DND-41 (cell line): ENCODE measurements around the gene FAM50A.

Source experiments
- ATAC-seq: fragments of 200-7000 bp; cut with Tn5 transposase; 3 replicates; pipeline ENCODE4 v1.9.1; 2021; ENCODE audit warnings: low read depth; ENCODE audit not compliant: insufficient read depth
- DNase-seq: peaks from one replicate; pipeline ENCODE4 v3.0.0-alpha.2; 2020
- H2AFZ ChIP-seq: 2 replicates; pipeline ENCODE4 v1.6.0; 2012; ENCODE audit warnings: low read depth, low read length
- H3K27ac ChIP-seq: 2 replicates; pipeline ENCODE4 v1.5.1; 2012; ENCODE audit warnings: low read length, inconsistent platforms
- H3K27me3 ChIP-seq: fragments of 200-600 bp; sonication (generic); 2 replicates; pipeline ENCODE4 v1.6.0; 2012; ENCODE audit warnings: low read length, mild to moderate bottlenecking, inconsistent platforms; ENCODE audit not compliant: insufficient read depth, poor library complexity
- H3K36me3 ChIP-seq: 2 replicates; pipeline ENCODE4 v1.5.1; 2012; ENCODE audit warnings: low read length, inconsistent platforms; ENCODE audit not compliant: insufficient read depth
- H3K4me1 ChIP-seq: 2 replicates; pipeline ENCODE4 v1.5.1; 2012; ENCODE audit warnings: mild to moderate bottlenecking, low read length; ENCODE audit not compliant: insufficient read depth
- H3K4me2 ChIP-seq: 2 replicates; pipeline ENCODE4 v1.6.0; 2012; ENCODE audit warnings: mild to moderate bottlenecking, moderate library complexity, low read length, inconsistent platforms; ENCODE audit not compliant: insufficient read depth
- H3K4me3 ChIP-seq, 2 experiments: fragments of 200-600 bp in 1 of 2; shearing (Covaris generic) in 1 of 2; 2 replicates each; pipeline ENCODE4 v1.5.1; 2012 to 2016; ENCODE audit warnings: inconsistent platforms in 2 of 2, low read length in 2 of 2, mild to moderate bottlenecking in 2 of 2, low read depth in 1 of 2, moderate library complexity in 1 of 2
- H3K79me2 ChIP-seq: 2 replicates; pipeline ENCODE4 v1.6.0; 2012; ENCODE audit warnings: low read length, inconsistent platforms; ENCODE audit not compliant: insufficient read depth
- H3K9ac ChIP-seq: 2 replicates; pipeline ENCODE4 v1.6.0; 2012; ENCODE audit warnings: low read depth, mild to moderate bottlenecking, inconsistent platforms, low read length, moderate library complexity
- H3K9me3 ChIP-seq: 2 replicates; pipeline ENCODE4 v1.5.1; 2012; ENCODE audit warnings: low read length, moderate library complexity, mild to moderate bottlenecking, inconsistent platforms; ENCODE audit not compliant: insufficient read depth, severe bottlenecking
- H4K20me1 ChIP-seq: 2 replicates; pipeline ENCODE4 v1.6.0; 2012; ENCODE audit warnings: low read length; ENCODE audit not compliant: insufficient read depth
- CTCF ChIP-seq: IDR thresholded peaks from 2 replicates; pipeline ENCODE4 v1.5.1; 2012; ENCODE audit warnings: borderline replicate concordance, low read length, moderate library complexity, mild to moderate bottlenecking; ENCODE audit not compliant: poor library complexity, severe bottlenecking; ENCODE audit errors: extremely low read depth
- EZH2 ChIP-seq: IDR thresholded peaks from 3 replicates; pipeline ENCODE4 v1.6.1; 2012; ENCODE audit warnings: borderline replicate concordance, low read depth, mild to moderate bottlenecking, moderate library complexity, low read length, inconsistent platforms; ENCODE audit not compliant: severe bottlenecking

The FAM50A gene

GRCh38 chrX:154465601-154466000 is 21.7 kb downstream of the FAM50A start:
- Histone ChIP-seq H3K9me3 (no peaks in the 10 kb centered on the region), H2AFZ (no peak overlapping the region), H4K20me1 (no peaks in the 10 kb centered on the region), H3K4me2 (no peak overlapping the region), H3K4me3 (no peak overlapping the region), H3K9ac (no peak overlapping the region), H3K27ac (no peak overlapping the region), H3K4me1 (no peaks in the 10 kb centered on the region; the same call in none of the 2 replicates), H3K79me2 (no peaks in the 10 kb centered on the region), H3K27me3 (no peaks in the 10 kb centered on the region), H3K36me3 (peaks cover 70% of the 10 kb centered on the region)
- TF ChIP-seq EZH2 (no peak), CTCF (no peak)
- ATAC-seq: no peak
- no peak for DNase-seq

GRCh38 chrX:154466036-154466435 is 22.1 kb downstream of the FAM50A start:
- H3K4me1 ChIP-seq: no peaks in the 10 kb centered on the region; the same call in none of the 2 replicates
- no peaks in the 10 kb centered on the region for H3K9me3 ChIP-seq
- H3K27me3 ChIP-seq: no peaks in the 10 kb centered on the region
- no peak overlapping the region for H2AFZ ChIP-seq
- DNase-seq (no peak), ATAC-seq (no peak)
- H3K4me2 ChIP-seq: no peak overlapping the region
- H3K79me2 ChIP-seq: no peaks in the 10 kb centered on the region
- H3K27ac ChIP-seq: no peak overlapping the region
- TF ChIP-seq EZH2 (no peak), CTCF (no peak)
- no peak overlapping the region for H3K9ac ChIP-seq
- no peak overlapping the region for H3K4me3 ChIP-seq
- peaks cover 70% of the 10 kb centered on the region for H3K36me3 ChIP-seq
- H4K20me1 ChIP-seq: no peaks in the 10 kb centered on the region

- no peak overlapping the region for H3K4me2 ChIP-seq
- no peak for ATAC-seq
- no peak overlapping the region for H3K27ac ChIP-seq
- no peaks in the 10 kb centered on the region for H3K79me2 ChIP-seq
- no peak for TF ChIP-seq CTCF
- TF ChIP-seq EZH2: no peak
- no peaks in the 10 kb centered on the region for H3K27me3 ChIP-seq
- H3K9ac ChIP-seq: no peak overlapping the region
- no peaks in the 10 kb centered on the region for H3K4me1 ChIP-seq
- H2AFZ ChIP-seq: no peak overlapping the region
- no peaks in the 10 kb centered on the region for H4K20me1 ChIP-seq
- peaks cover 71% of the 10 kb centered on the region for H3K36me3 ChIP-seq
- no peak overlapping the region for H3K4me3 ChIP-seq
- DNase-seq: no peak
- H3K9me3 ChIP-seq: no peaks in the 10 kb centered on the region
These were observed 23.0 kb downstream of the FAM50A start for GRCh38 chrX:154466907-154467306.

GRCh38 chrX:154467556-154467955 is 23.6 kb downstream of the FAM50A start:
- Histone ChIP-seq H3K4me3 (no peak overlapping the region), H3K4me1 (no peaks in the 10 kb centered on the region), H3K4me2 (no peak overlapping the region), H3K27me3 (no peaks in the 10 kb centered on the region), H2AFZ (no peak overlapping the region), H3K9ac (no peak overlapping the region), H3K27ac (no peak overlapping the region), H3K36me3 (peaks cover 69% of the 10 kb centered on the region), H3K9me3 (no peaks in the 10 kb centered on the region), H4K20me1 (no peaks in the 10 kb centered on the region), H3K79me2 (no peaks in the 10 kb centered on the region)
- TF ChIP-seq CTCF (no peak), EZH2 (no peak)
- ATAC-seq (no peak), DNase-seq (no peak)
